Measurements from ENCODE around the gene NLN.
"Not testable (repeated sequence)": the region's sequence is repeated elsewhere in the genome, so short reads cannot be mapped to it uniquely, and the experiment has no call there.

NLN gene

GRCh38 chr5:65732046-65732445 lies 10.0 kb downstream of the NLN start:
- DNase-seq (ENCODE audit: low read depth), result not testable (repeated sequence)

- DNase-seq (ENCODE audit: low read depth), result not testable (repeated sequence)
These were observed 12.3 kb downstream of the NLN start for GRCh38 chr5:65734196-65734775.

GRCh38 chr5:65734921-65735320 lies 12.9 kb downstream of the NLN start:
- no peak for DNase-seq (ENCODE audit: low read depth)

- no peak for DNase-seq (ENCODE audit: low read depth)
These were observed 14.0 kb downstream of the NLN start for GRCh38 chr5:65736011-65736410.

GRCh38 chr5:65737842-65738241 lies 15.8 kb downstream of the NLN start:
- DNase-seq (ENCODE audit: low read depth), result no peak

GRCh38 chr5:65738305-65738704 lies 16.3 kb downstream of the NLN start:
- DNase-seq (ENCODE audit: low read depth), result no peak

- DNase-seq (ENCODE audit: low read depth), result no peak
These were observed 17.2 kb downstream of the NLN start for GRCh38 chr5:65739162-65739561.

GRCh38 chr5:65742565-65743231 lies 20.7 kb downstream of the NLN start:
- DNase-seq (ENCODE audit: low read depth), result no peak

GRCh38 chr5:65749221-65749844 lies 27.3 kb downstream of the NLN start:
- DNase-seq (ENCODE audit: low read depth), result no peak

- no peak for DNase-seq (ENCODE audit: low read depth)
These were observed 28.0 kb downstream of the NLN start for GRCh38 chr5:65749956-65750355.

GRCh38 chr5:65750938-65751337 lies 28.9 kb downstream of the NLN start:
- DNase-seq (ENCODE audit: low read depth), result no peak

- no peak for DNase-seq (ENCODE audit: low read depth)
These were observed 31.2 kb downstream of the NLN start for GRCh38 chr5:65753189-65753588.

- no peak for DNase-seq (ENCODE audit: low read depth)
These were observed 36.6 kb downstream of the NLN start for GRCh38 chr5:65758546-65759144.

- no peak for DNase-seq (ENCODE audit: low read depth)
These were observed 38.7 kb downstream of the NLN start for GRCh38 chr5:65760504-65761275.

GRCh38 chr5:65762234-65762633 lies 40.2 kb downstream of the NLN start:
- no peak for DNase-seq (ENCODE audit: low read depth)

GRCh38 chr5:65765582-65765981 lies 43.6 kb downstream of the NLN start:
- no peak for DNase-seq (ENCODE audit: low read depth)

GRCh38 chr5:65766175-65766574 lies 44.2 kb downstream of the NLN start:
- no peak for DNase-seq (ENCODE audit: low read depth)

- no peak for DNase-seq (ENCODE audit: low read depth)
These were observed 44.8 kb downstream of the NLN start for GRCh38 chr5:65766781-65767180.

- no peak for DNase-seq (ENCODE audit: low read depth)
These were observed 45.6 kb downstream of the NLN start for GRCh38 chr5:65767565-65767964.

- no peak for DNase-seq (ENCODE audit: low read depth)
These were observed 46.8 kb downstream of the NLN start for GRCh38 chr5:65768723-65769346.

GRCh38 chr5:65769539-65769938 lies 47.5 kb downstream of the NLN start:
- DNase-seq (ENCODE audit: low read depth), result no peak

GRCh38 chr5:65771266-65771665 lies 49.3 kb downstream of the NLN start:
- DNase-seq (ENCODE audit: low read depth), result no peak
